IMR-90 (cell line): ENCODE measurements around the gene CLEC2A. TPM values are rescaled to one million over a fixed set of nuclear protein-coding genes. Genes with fewer than 3 reads are reported as not detected.

Source experiments
- ATAC-seq: fragments of 200-7000 bp; cut with Tn5 transposase; 2 replicates; pipeline ENCODE4 v1.9.1; 2020; ENCODE audit warnings: low read depth, mild to moderate bottlenecking, moderate library complexity
- BruUV-seq: library from RNA; stranded (reverse); fragments of 400-500 nt; replicated peaks from 2 replicates; lab custom pipeline; 2021; lab: Mats Ljungman, UMichigan
- CTCF ChIA-PET: fragments of 300-600 bp; formaldehyde crosslinking; extraction: SDS; loops from one replicate; lab custom pipeline; 2021; ENCODE audit warnings: antibody characterized with exemption; lab: Yijun Ruan, JAX
- POLR2A ChIA-PET: fragments of 300-600 bp; sonication (Branson Sonifier 250); formaldehyde crosslinking; loops from one replicate; lab custom pipeline; 2022; ENCODE audit warnings: antibody characterized with exemption; ENCODE audit not compliant: unreplicated experiment; lab: Charles Lee
- DNase-seq: peaks from one replicate; pipeline ENCODE4 v3.0.0; 2013
- H2AFZ ChIP-seq: replicated peaks from 2 replicates; pipeline ENCODE3; 2013; ENCODE audit warnings: low read length, mild to moderate bottlenecking; ENCODE audit not compliant: poor library complexity
- H2AK5ac ChIP-seq: 2 replicates; pipeline ENCODE4 v1.6.1; 2013; ENCODE audit warnings: low read depth, low read length, inconsistent platforms
- H2AK9ac ChIP-seq: replicated peaks from 2 replicates; pipeline ENCODE3; 2013; ENCODE audit warnings: mild to moderate bottlenecking, low read depth, low read length, moderate library complexity; ENCODE audit not compliant: poor library complexity
- H2BK120ac ChIP-seq: 2 replicates; pipeline ENCODE4 v1.6.1; 2013; ENCODE audit warnings: low read depth, low read length, inconsistent platforms
- H2BK15ac ChIP-seq: 3 replicates; pipeline ENCODE4 v1.6.1; 2013; ENCODE audit warnings: low read depth, low read length, inconsistent platforms
- H2BK20ac ChIP-seq: 2 replicates; pipeline ENCODE4 v1.6.1; 2013; ENCODE audit warnings: low read depth, mild to moderate bottlenecking, inconsistent platforms, low read length, moderate library complexity
- H2BK5ac ChIP-seq: 2 replicates; pipeline ENCODE4 v1.6.1; 2013; ENCODE audit warnings: mild to moderate bottlenecking, low read depth, low read length, inconsistent platforms; ENCODE audit not compliant: poor library complexity, severe bottlenecking
- H3K14ac ChIP-seq: replicated peaks from 2 replicates; pipeline ENCODE4 v1.6.1; 2013; ENCODE audit warnings: low read depth, low read length, inconsistent platforms
- H3K18ac ChIP-seq: 2 replicates; pipeline ENCODE4 v1.6.1; 2013; ENCODE audit warnings: low read depth, low read length, control low read depth
- H3K23ac ChIP-seq: 2 replicates; pipeline ENCODE4 v1.6.1; 2013; ENCODE audit warnings: low read depth, low read length, inconsistent platforms
- H3K27ac ChIP-seq: 2 replicates; pipeline ENCODE4 v1.5.1; 2013; ENCODE audit warnings: mild to moderate bottlenecking, control low read depth, low read length; ENCODE audit not compliant: insufficient read depth
- H3K27me3 ChIP-seq: 2 replicates; pipeline ENCODE4 v1.6.1; 2013; ENCODE audit warnings: low read length; ENCODE audit not compliant: control insufficient read depth, insufficient read depth
- H3K36me3 ChIP-seq: 2 replicates; pipeline ENCODE4 v1.6.1; 2013; ENCODE audit warnings: low read length, mixed read lengths; ENCODE audit not compliant: control insufficient read depth, insufficient read depth
- H3K4ac ChIP-seq: 2 replicates; pipeline ENCODE4 v1.6.1; 2013; ENCODE audit warnings: low read depth, low read length, inconsistent platforms
- H3K4me1 ChIP-seq: 2 replicates; pipeline ENCODE4 v1.6.1; 2013; ENCODE audit warnings: low read length, mixed read lengths; ENCODE audit not compliant: control insufficient read depth, insufficient read depth
- H3K4me2 ChIP-seq: 2 replicates; pipeline ENCODE4 v1.6.1; 2013; ENCODE audit warnings: low read depth, mild to moderate bottlenecking, control low read depth, low read length, moderate library complexity
- H3K4me3 ChIP-seq: 2 replicates; pipeline ENCODE4 v1.5.1; 2013; ENCODE audit warnings: low read depth, mild to moderate bottlenecking, control low read depth, low read length, moderate library complexity; ENCODE audit not compliant: insufficient read depth
- H3K56ac ChIP-seq: 2 replicates; pipeline ENCODE4 v1.6.1; 2013; ENCODE audit warnings: low read length, inconsistent platforms; ENCODE audit not compliant: insufficient read depth; ENCODE audit errors: extremely low read depth
- H3K79me1 ChIP-seq, 2 experiments: 2 replicates each; pipeline ENCODE4 v1.6.1; 2013; ENCODE audit warnings: low read length in 2 of 2, inconsistent platforms in 1 of 2, low read depth in 1 of 2
- H3K9ac ChIP-seq: 2 replicates; pipeline ENCODE4 v1.6.1; 2013; ENCODE audit warnings: low read depth, low read length, control low read depth
- H3K9me1 ChIP-seq: 2 replicates; pipeline ENCODE4 v1.6.1; 2013; ENCODE audit warnings: low read length, inconsistent platforms; ENCODE audit not compliant: insufficient read depth
- H3K9me3 ChIP-seq: 2 replicates; pipeline ENCODE4 v1.6.1; 2013; ENCODE audit warnings: low read length; ENCODE audit not compliant: control insufficient read depth, insufficient read depth
- H4K20me1 ChIP-seq: 2 replicates; pipeline ENCODE4 v1.6.1; 2013; ENCODE audit warnings: low read length, inconsistent platforms; ENCODE audit not compliant: insufficient read depth
- H4K5ac ChIP-seq: 2 replicates; pipeline ENCODE4 v1.6.1; 2013; ENCODE audit warnings: mild to moderate bottlenecking, low read depth, low read length, control low read depth
- H4K8ac ChIP-seq, 2 experiments: 2 replicates each; pipeline ENCODE4 v1.6.1; 2013; ENCODE audit warnings: low read depth in 2 of 2, low read length in 2 of 2, control low read depth in 1 of 2, inconsistent platforms in 1 of 2
- H4K91ac ChIP-seq: 2 replicates; pipeline ENCODE4 v1.6.1; 2013; ENCODE audit warnings: low read depth, low read length, inconsistent platforms; ENCODE audit not compliant: insufficient read depth
- FOS ChIP-seq: fragments of 150-350 bp; IDR thresholded peaks from 2 replicates; pipeline ENCODE4 v1.6.1; 2016; ENCODE audit warnings: low read depth, low read length
- MAZ ChIP-seq: IDR thresholded peaks from 2 replicates; pipeline ENCODE4 v1.6.1; 2012; ENCODE audit warnings: low read depth, mild to moderate bottlenecking, low read length, improper control_type of control experiment, moderate library complexity, borderline replicate concordance
- MXI1 ChIP-seq: IDR thresholded peaks from 2 replicates; pipeline ENCODE4 v1.6.1; 2012; ENCODE audit warnings: low read depth, mild to moderate bottlenecking, low read length, moderate library complexity, borderline replicate concordance
- RAD21 ChIP-seq: IDR thresholded peaks from 2 replicates; pipeline ENCODE4 v1.6.1; 2012; ENCODE audit warnings: low read length, improper control_type of control experiment
- RCOR1 ChIP-seq: IDR thresholded peaks from 2 replicates; pipeline ENCODE4 v1.6.1; 2012; ENCODE audit warnings: mild to moderate bottlenecking, low read length, improper control_type of control experiment; ENCODE audit not compliant: insufficient replicate concordance
- SMC3 ChIP-seq: fragments of 150-350 bp; IDR thresholded peaks from 2 replicates; pipeline ENCODE4 v1.6.1; 2016; ENCODE audit warnings: low read depth, mild to moderate bottlenecking, antibody characterized with exemption, low read length, moderate library complexity
- WGBS, 2 experiments: methylation state at CpG; one replicate each; pipeline versions ENCODE4 v1.1.5 to v1.1.7; 2013; ENCODE audit warnings: missing lambda C conversion rate in 2 of 2; ENCODE audit not compliant: insufficient read length in 1 of 2; ENCODE audit errors: extremely low coverage in 2 of 2; 5-methylcytosine and 5-hydroxymethylcytosine counted together
- dilution Hi-C: fragments of 300-500 bp; cut with HindIII; formaldehyde crosslinking; loops from one replicate; pipeline ENCODE4 v1.14.3; 2018; ENCODE audit warnings: low sequenced_read_pairs; ENCODE audit not compliant: unreplicated experiment
- in situ Hi-C: fragments of 300-500 bp; cut with MboI; formaldehyde crosslinking; loops from 3 replicates; pipeline ENCODE4 v1.14.3; 2019; ENCODE audit warnings: low sequenced_read_pairs, inconsistent platforms, mixed read lengths
- intact Hi-C: fragments of 100-400 bp; cut with micrococcal nuclease; formaldehyde crosslinking; loops from 2 replicates; pipeline ENCODE4 v1.10.0; 2022
- polyA plus RNA-seq, 3 experiments: library from polyadenylated mRNA; depleted of rRNA; stranded (reverse); fragments of >200 nt; gene quantifications; 2 replicates each; pipeline ENCODE4 v1.2.3, GENCODE V29; 2012; ENCODE audit warnings: low replicate concordance in 1 of 3
- total RNA-seq: library from RNA; depleted of rRNA; stranded (reverse); fragments of >200 nt; gene quantifications from 2 replicates; pipeline ENCODE4 v1.2.3, GENCODE V29; 2012
- TF ChIP-seq, protein P1 (sequence below): fragments of 150-350 bp; IDR thresholded peaks from 2 replicates; pipeline ENCODE4 v1.6.1; 2017; ENCODE audit warnings: mild to moderate bottlenecking, antibody characterized with exemption, low read length, low read depth
- TF ChIP-seq, protein P2 (sequence below): fragments of 150-350 bp; IDR thresholded peaks from 2 replicates; pipeline ENCODE4 v1.6.1; 2016; ENCODE audit warnings: low read depth, mild to moderate bottlenecking, low read length, moderate library complexity, borderline replicate concordance
- TF ChIP-seq, protein P3 (sequence below): conservative IDR thresholded peaks from 2 replicates; pipeline ENCODE4 v1.5.1; 2012; ENCODE audit warnings: mild to moderate bottlenecking, low read depth, low read length, improper control_type of control experiment

The CLEC2A gene
- total and polyA plus RNA-seq, 2 of the 4 experiments (the other 2 are of a cell fraction) = not detected

DNA sequence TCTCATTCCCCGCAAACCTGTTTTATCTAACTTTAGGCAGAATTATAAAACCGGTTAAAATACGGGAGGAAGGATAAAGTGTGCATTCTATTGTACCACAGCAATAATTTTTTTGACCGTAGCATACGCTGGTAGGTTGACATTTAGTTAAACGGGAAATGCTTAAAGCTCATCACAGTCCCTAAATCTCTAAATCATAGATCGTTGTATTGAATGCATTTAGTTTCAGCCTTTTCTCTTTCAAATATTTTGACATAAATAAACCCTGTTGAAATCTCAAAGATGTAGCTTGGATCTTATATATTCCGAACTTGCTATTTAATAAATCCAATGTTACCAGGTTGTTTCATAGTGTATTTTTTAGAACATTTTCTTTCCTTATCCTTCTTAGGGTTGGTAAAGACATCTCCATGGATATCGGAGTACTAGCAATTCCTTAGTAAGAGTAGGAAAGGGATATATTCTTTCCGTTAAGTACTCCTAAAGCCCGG, 63.8 kb downstream of the CLEC2A start (continued):
- TF ChIP-seq, protein P1, sequence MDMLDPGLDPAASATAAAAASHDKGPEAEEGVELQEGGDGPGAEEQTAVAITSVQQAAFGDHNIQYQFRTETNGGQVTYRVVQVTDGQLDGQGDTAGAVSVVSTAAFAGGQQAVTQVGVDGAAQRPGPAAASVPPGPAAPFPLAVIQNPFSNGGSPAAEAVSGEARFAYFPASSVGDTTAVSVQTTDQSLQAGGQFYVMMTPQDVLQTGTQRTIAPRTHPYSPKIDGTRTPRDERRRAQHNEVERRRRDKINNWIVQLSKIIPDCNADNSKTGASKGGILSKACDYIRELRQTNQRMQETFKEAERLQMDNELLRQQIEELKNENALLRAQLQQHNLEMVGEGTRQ = no peak

DNA sequence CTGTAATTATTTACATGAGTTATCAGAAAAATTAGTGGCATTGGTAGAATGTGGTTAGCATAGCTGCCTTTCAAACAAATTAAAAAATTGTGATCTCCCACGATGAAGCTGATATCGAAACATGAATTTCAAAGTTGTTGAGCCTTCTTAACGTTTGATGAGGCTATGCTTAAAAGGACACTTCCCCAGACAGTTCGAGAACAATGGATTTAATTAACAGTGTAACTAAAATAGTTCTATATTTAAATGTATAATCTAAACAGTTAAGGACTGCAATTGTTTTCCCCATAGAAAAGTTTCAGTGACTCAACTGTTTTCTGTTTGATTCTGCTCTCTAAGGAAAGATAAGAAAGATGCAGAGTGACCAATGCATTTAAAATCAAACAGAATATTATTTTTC, 64.6 kb downstream of the CLEC2A start:
- Histone ChIP-seq H3K4me2 (no peak overlapping the region), H3K18ac (no peak overlapping the region), H4K8ac (no peak overlapping the region), H3K4me1 (peaks cover 2% of the 10 kb centered on the region; the same call in 1 of the 2 replicates), H4K20me1 (no peaks in the 10 kb centered on the region), H3K9me1 (no peaks in the 10 kb centered on the region), H2AK9ac (no peak overlapping the region), H2AK5ac (no peak overlapping the region), H2BK15ac (no peak overlapping the region), H3K79me1 (no peaks in the 10 kb centered on the region), H4K91ac (no peak overlapping the region), H2AFZ (no peak overlapping the region), H2BK5ac (no peak overlapping the region), H3K14ac (no peak overlapping the region), H3K56ac (no peak overlapping the region), H3K4me3 (no peak overlapping the region), H2BK20ac (no peak overlapping the region), H4K5ac (no peak overlapping the region), H3K36me3 (no peaks in the 10 kb centered on the region), H3K9me3 (no peaks in the 10 kb centered on the region), H2BK120ac (no peak overlapping the region), H3K23ac (no peak overlapping the region), H3K27me3 (no peaks in the 10 kb centered on the region), H3K27ac (no peak overlapping the region), H3K9ac (no peak overlapping the region), H3K4ac (no peak overlapping the region)
- intact Hi-C loops = loop anchor here (5.0 kb wide), 1 partner anchor 345 kb away; the partner anchor contains the start of gene GABARAPL1
- no TSS peak for BruUV-seq
- ChIA-PET POLR2A (no interaction called here), CTCF (interaction anchor here (1.1 kb wide), 1 partner anchor 52 kb away, joined by 3 read pairs; no protein-coding TSS in a partner anchor)
- no CpG with 5 or more reads among the region's 4 CpGs for WGBS, 2 experiments
- dilution Hi-C loops = no loop called here
- TF ChIP-seq, protein P2, sequence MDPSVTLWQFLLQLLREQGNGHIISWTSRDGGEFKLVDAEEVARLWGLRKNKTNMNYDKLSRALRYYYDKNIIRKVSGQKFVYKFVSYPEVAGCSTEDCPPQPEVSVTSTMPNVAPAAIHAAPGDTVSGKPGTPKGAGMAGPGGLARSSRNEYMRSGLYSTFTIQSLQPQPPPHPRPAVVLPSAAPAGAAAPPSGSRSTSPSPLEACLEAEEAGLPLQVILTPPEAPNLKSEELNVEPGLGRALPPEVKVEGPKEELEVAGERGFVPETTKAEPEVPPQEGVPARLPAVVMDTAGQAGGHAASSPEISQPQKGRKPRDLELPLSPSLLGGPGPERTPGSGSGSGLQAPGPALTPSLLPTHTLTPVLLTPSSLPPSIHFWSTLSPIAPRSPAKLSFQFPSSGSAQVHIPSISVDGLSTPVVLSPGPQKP = no peak
- no peak for TF ChIP-seq FOS
- no peak for TF ChIP-seq MXI1
- no peak for TF ChIP-seq RAD21
- TF ChIP-seq MAZ = no peak
- TF ChIP-seq SMC3 = no peak
- TF ChIP-seq RCOR1 = no peak
- TF ChIP-seq, protein P3, sequence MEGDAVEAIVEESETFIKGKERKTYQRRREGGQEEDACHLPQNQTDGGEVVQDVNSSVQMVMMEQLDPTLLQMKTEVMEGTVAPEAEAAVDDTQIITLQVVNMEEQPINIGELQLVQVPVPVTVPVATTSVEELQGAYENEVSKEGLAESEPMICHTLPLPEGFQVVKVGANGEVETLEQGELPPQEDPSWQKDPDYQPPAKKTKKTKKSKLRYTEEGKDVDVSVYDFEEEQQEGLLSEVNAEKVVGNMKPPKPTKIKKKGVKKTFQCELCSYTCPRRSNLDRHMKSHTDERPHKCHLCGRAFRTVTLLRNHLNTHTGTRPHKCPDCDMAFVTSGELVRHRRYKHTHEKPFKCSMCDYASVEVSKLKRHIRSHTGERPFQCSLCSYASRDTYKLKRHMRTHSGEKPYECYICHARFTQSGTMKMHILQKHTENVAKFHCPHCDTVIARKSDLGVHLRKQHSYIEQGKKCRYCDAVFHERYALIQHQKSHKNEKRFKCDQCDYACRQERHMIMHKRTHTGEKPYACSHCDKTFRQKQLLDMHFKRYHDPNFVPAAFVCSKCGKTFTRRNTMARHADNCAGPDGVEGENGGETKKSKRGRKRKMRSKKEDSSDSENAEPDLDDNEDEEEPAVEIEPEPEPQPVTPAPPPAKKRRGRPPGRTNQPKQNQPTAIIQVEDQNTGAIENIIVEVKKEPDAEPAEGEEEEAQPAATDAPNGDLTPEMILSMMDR = no peak
- TF ChIP-seq, protein P1 = no peak
- DNase-seq = no peak
- no peak for ATAC-seq
- in situ Hi-C loops = no loop called here
